HCT116 (cell line): ENCODE data around the gene PKM. TPM values are rescaled to one million over a fixed set of nuclear protein-coding genes. Genes with fewer than 3 reads are reported as not detected.

ENCODE experiments used
- ATAC-seq: fragments of 200-7000 bp; cut with Tn5 transposase; 2 replicates; pipeline ENCODE4 v1.9.1; 2020; ENCODE audit warnings: mild to moderate bottlenecking, moderate library complexity
- BruUV-seq: library from RNA; stranded (reverse); fragments of 400-500 nt; replicated peaks from 2 replicates; lab custom pipeline; 2021; lab: Mats Ljungman, UMichigan
- CTCF ChIA-PET: fragments of 300-600 bp; sonication (Branson Sonifier 250); formaldehyde crosslinking; loops from one replicate; lab custom pipeline; 2021; ENCODE audit warnings: antibody characterized with exemption; lab: Charles Lee
- POLR2A ChIA-PET: fragments of 300-600, 350-600 bp; sonication (Branson Sonifier 250); formaldehyde crosslinking; loops from one replicate; lab custom pipeline; 2021; ENCODE audit warnings: antibody characterized with exemption; lab: Charles Lee
- RAD21 ChIA-PET, 2 experiments: fragments of 300-600 bp; sonication (Branson Sonifier 250); formaldehyde crosslinking; loops; one replicate each; lab custom pipeline; 2023; ENCODE audit warnings: low total read pairs in 2 of 2; ENCODE audit not compliant: uncharacterized antibody in 2 of 2, unreplicated experiment in 2 of 2, low non-redundant PET in 1 of 2; lab: Charles Lee
- DNase-seq: peaks from one replicate; pipeline ENCODE4 v3.0.0-alpha.2; 2010; ENCODE audit warnings: low read depth, low spot score
- H2AFZ ChIP-seq: fragments of 200-600 bp; shearing (Covaris generic), sonication (generic); 2 replicates; pipeline ENCODE4 v1.6.1; 2017; ENCODE audit warnings: low read depth, mixed run types, mixed read lengths, antibody characterized with exemption, low read length; ENCODE audit not compliant: poor library complexity, severe bottlenecking
- H3K27ac ChIP-seq: 2 replicates; pipeline ENCODE4 v1.5.1; 2012; ENCODE audit warnings: low read depth, low read length
- H3K27me3 ChIP-seq: fragments of 200-600 bp; sonication (generic); 2 replicates; pipeline ENCODE4 v1.6.1; 2016; ENCODE audit warnings: mixed run types, low read length, mixed read lengths; ENCODE audit not compliant: insufficient read depth
- H3K36me3 ChIP-seq, 2 experiments: fragments of 200-500 bp in 1 of 2; fragments of 200-600 bp in 1 of 2; sonication (Bioruptor generic) in 1 of 2; sonication (generic) in 1 of 2; 2 replicates each; pipeline versions ENCODE4 v1.5.1 to v1.6.1; 2014 to 2016; ENCODE audit warnings: low read length in 2 of 2, inconsistent platforms in 1 of 2, mixed read lengths in 1 of 2, mixed run types in 1 of 2; ENCODE audit not compliant: insufficient read depth in 2 of 2, control insufficient read depth in 1 of 2
- H3K4me1 ChIP-seq, 2 experiments: fragments of 200-600 bp in 1 of 2; sonication (generic) in 1 of 2; 2 replicates each; pipeline versions ENCODE4 v1.5.1 to v1.6.1; 2012 to 2017; ENCODE audit warnings: low read length in 2 of 2, inconsistent platforms in 1 of 2, mild to moderate bottlenecking in 1 of 2, mixed read lengths in 1 of 2, mixed run types in 1 of 2, moderate library complexity in 1 of 2; ENCODE audit not compliant: insufficient read depth in 2 of 2, control insufficient read depth in 1 of 2
- H3K4me2 ChIP-seq: fragments of 200-600 bp; sonication (generic); 2 replicates; pipeline ENCODE4 v1.6.1; 2017; ENCODE audit warnings: mixed run types, low read length, mixed read lengths
- H3K4me3 ChIP-seq, 2 experiments: fragments of 200-600 bp in 1 of 2; sonication (generic) in 1 of 2; replicated peaks in 1 of 2; 2 replicates each; pipeline ENCODE4 v1.5.1; 2011 to 2016; ENCODE audit warnings: low read length in 2 of 2, control low read depth in 1 of 2, low read depth in 1 of 2, mild to moderate bottlenecking in 1 of 2, mixed read lengths in 1 of 2, mixed run types in 1 of 2
- H3K79me2 ChIP-seq: fragments of 200-600 bp; sonication (generic); 2 replicates; pipeline ENCODE4 v1.6.1; 2017; ENCODE audit warnings: mild to moderate bottlenecking, mixed run types, low read length, moderate library complexity, mixed read lengths; ENCODE audit not compliant: insufficient read depth
- H3K9ac ChIP-seq: fragments of 200-600 bp; sonication (generic); 2 replicates; pipeline ENCODE4 v1.6.1; 2016; ENCODE audit warnings: low read length, mixed read lengths
- H3K9me2 ChIP-seq: fragments of 200-600 bp; sonication (generic), shearing (Covaris generic); 2 replicates; pipeline ENCODE4 v1.6.1; 2017; ENCODE audit warnings: mixed run types, mild to moderate bottlenecking, moderate library complexity; ENCODE audit not compliant: insufficient read depth
- H3K9me3 ChIP-seq, 2 experiments: fragments of 200-500 bp in 1 of 2; fragments of 200-600 bp in 1 of 2; sonication (Bioruptor generic) in 1 of 2; sonication (generic) in 1 of 2; 2 replicates each; pipeline ENCODE4 v1.6.1; 2014 to 2017; ENCODE audit warnings: low read length in 2 of 2, mixed read lengths in 2 of 2, inconsistent platforms in 1 of 2, low read depth in 1 of 2, mild to moderate bottlenecking in 1 of 2, mixed run types in 1 of 2, moderate library complexity in 1 of 2; ENCODE audit not compliant: control insufficient read depth in 1 of 2, insufficient read depth in 1 of 2
- H4K20me1 ChIP-seq: fragments of 200-600 bp; sonication (generic), shearing (Covaris generic); 2 replicates; pipeline ENCODE4 v1.6.1; 2017; ENCODE audit warnings: mixed run types, mild to moderate bottlenecking, moderate library complexity; ENCODE audit not compliant: insufficient read depth
- EZH2phosphoT487 ChIP-seq: fragments of 200-600 bp; IDR thresholded peaks from 2 replicates; pipeline ENCODE4 v1.6.1; 2018; ENCODE audit warnings: antibody characterized with exemption, borderline replicate concordance
- FOSL1 ChIP-seq: IDR thresholded peaks from 2 replicates; pipeline ENCODE4 v1.6.1; 2012; ENCODE audit warnings: low read depth
- JUND ChIP-seq: IDR thresholded peaks from 2 replicates; pipeline ENCODE4 v1.6.1; 2012
- ZFX ChIP-seq: fragments of 450-650 bp; IDR thresholded peaks from 2 replicates; pipeline ENCODE4 v1.6.1; 2017
- intact Hi-C: fragments of 100-400 bp; cut with micrococcal nuclease; formaldehyde crosslinking; loops from 2 replicates; pipeline ENCODE4 v1.10.0; 2022
- total RNA-seq: library from RNA; stranded (reverse); gene quantifications from one replicate; pipeline ENCODE4 v1.2.1, GENCODE V29; 2021; ENCODE audit not compliant: unreplicated experiment
- TF ChIP-seq, protein P1 (sequence below), 3 experiments: fragments of 200-600 bp in 1 of 3; sonication (generic) in 1 of 3; IDR thresholded peaks in 2 of 3; conservative IDR thresholded peaks in 1 of 3; 2 replicates each; pipeline ENCODE4 v1.5.1; 2012 to 2017; ENCODE audit warnings: low read depth in 2 of 3, low read length in 2 of 3, antibody characterized with exemption in 1 of 3, borderline replicate concordance in 1 of 3, control low read depth in 1 of 3, mild to moderate bottlenecking in 1 of 3, mixed read lengths in 1 of 3, mixed run types in 1 of 3, moderate library complexity in 1 of 3; ENCODE audit not compliant: insufficient read depth in 1 of 3
- TF ChIP-seq, protein P2 (sequence below): IDR thresholded peaks from 2 replicates; pipeline ENCODE4 v1.6.1; 2012

The PKM gene
- total RNA-seq, 1 experiment from 2014 or later = 1,664 TPM

DNA sequence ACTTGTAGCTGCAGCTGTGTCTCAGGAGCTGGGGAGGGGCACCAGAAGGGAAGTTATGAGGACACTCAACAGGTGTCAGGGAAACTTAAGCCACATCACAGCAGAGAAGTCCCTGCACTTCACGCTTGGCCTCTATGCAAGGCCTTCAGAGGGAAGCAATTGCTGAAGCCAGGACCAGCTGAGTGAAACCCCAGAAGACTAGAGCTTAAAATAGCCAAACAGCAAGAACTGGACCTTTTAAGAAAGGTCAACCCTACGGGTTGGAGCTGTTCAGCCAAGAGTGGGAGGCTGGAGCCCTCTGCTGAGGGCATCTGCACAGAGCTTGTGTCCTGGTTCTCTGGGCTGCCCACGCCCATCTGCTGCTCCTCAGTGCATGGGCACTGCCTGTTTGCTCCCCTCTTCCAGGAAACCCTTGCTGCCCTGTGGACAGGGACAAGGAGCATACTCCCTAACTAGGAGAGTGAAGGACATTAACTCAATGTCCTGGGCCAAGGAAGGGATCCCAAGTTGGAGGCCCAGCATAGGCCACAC lies 29.5 kb downstream of the PKM start:
- Histone ChIP-seq H3K4me3 (no peak overlapping the region), H3K9ac (no peak overlapping the region), H3K36me3 (peaks cover 59 to 71% of the 10 kb centered on the region in 2 experiments), H3K4me2 (no peak overlapping the region), H3K4me1 (peaks cover 4 to 26% of the 10 kb centered on the region in 2 experiments; a peak in 3 of 4 replicates), H3K9me3 (no peaks in the 10 kb centered on the region), H3K9me2 (no peaks in the 10 kb centered on the region), H3K79me2 (peaks cover 42% of the 10 kb centered on the region), H3K27ac (peak overlapping the region; percentile 0; the same call in 1 of the 2 replicates), H4K20me1 (peaks cover 24% of the 10 kb centered on the region; the same call in 1 of the 2 replicates), H2AFZ (no peak overlapping the region), H3K27me3 (no peaks in the 10 kb centered on the region)
- POLR2A ChIA-PET = interaction anchor here (1.3 kb wide), 1 partner anchor 25 kb away, joined by 3 read pairs; no protein-coding TSS in a partner anchor
- intact Hi-C loops = no loop called here
- BruUV-seq = no TSS peak
- no peak for ATAC-seq
- CTCF ChIA-PET = interaction anchor here (1.2 kb wide), 1 partner anchor 25 kb away, joined by 4 read pairs; no protein-coding TSS in a partner anchor
- TF ChIP-seq EZH2phosphoT487 (no peak), JUND (no peak), ZFX (peak; percentile 4; the same call in 1 of the 2 replicates), FOSL1 (no peak)
- TF ChIP-seq, protein P1, sequence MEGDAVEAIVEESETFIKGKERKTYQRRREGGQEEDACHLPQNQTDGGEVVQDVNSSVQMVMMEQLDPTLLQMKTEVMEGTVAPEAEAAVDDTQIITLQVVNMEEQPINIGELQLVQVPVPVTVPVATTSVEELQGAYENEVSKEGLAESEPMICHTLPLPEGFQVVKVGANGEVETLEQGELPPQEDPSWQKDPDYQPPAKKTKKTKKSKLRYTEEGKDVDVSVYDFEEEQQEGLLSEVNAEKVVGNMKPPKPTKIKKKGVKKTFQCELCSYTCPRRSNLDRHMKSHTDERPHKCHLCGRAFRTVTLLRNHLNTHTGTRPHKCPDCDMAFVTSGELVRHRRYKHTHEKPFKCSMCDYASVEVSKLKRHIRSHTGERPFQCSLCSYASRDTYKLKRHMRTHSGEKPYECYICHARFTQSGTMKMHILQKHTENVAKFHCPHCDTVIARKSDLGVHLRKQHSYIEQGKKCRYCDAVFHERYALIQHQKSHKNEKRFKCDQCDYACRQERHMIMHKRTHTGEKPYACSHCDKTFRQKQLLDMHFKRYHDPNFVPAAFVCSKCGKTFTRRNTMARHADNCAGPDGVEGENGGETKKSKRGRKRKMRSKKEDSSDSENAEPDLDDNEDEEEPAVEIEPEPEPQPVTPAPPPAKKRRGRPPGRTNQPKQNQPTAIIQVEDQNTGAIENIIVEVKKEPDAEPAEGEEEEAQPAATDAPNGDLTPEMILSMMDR (IDR thresholded peaks at IDR 0.05 in 2 of 3, conservative IDR thresholded peaks at IDR 0.05 in 1 of 3; ENCODE audit: borderline replicate concordance in 1 of 3, insufficient read depth in 1 of 3, low read depth in 2 of 3, low read length in 2 of 3) = no peak
- TF ChIP-seq, protein P2, sequence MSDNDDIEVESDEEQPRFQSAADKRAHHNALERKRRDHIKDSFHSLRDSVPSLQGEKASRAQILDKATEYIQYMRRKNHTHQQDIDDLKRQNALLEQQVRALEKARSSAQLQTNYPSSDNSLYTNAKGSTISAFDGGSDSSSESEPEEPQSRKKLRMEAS = no peak
- no peak for DNase-seq
- RAD21 ChIA-PET = no interaction called here
